ENCODE results near the gene CPTP. TPM values are rescaled to one million over a fixed set of nuclear protein-coding genes. Genes with fewer than 3 reads are reported as not detected.

CPTP gene
- total RNA-seq, 1 experiment from 2014 or later = 22.5 TPM

- DNase-seq (ENCODE audit: low spot score) = no peak
- in situ Hi-C loops (cut with HindIII; ENCODE audit: low sequenced_read_pairs) = no loop called here
These were observed 6.7 kb downstream of the CPTP start, which contains the start of gene TAS1R3 for GRCh38 chr1:1331068-1331965. TSS of gene TAS1R3 (plus strand) at chr1:1331280. CDS start at chr1:1331346, 66 bp downstream.

GRCh38 chr1:1332031-1332755 lies 7.6 kb downstream of the CPTP start:
- no peak for DNase-seq (ENCODE audit: low spot score)

GRCh38 chr1:1332774-1333480 lies 8.3 kb downstream of the CPTP start:
- in situ Hi-C loops (cut with HindIII; ENCODE audit: low sequenced_read_pairs) = no loop called here
- no peak for DNase-seq (ENCODE audit: low spot score)

More at GRCh38 chr1:1332031-1332755, 7.6 kb downstream of the CPTP start:
- in situ Hi-C loops (cut with HindIII; ENCODE audit: low sequenced_read_pairs) = no loop called here

- DNase-seq (ENCODE audit: low spot score) = no peak
- in situ Hi-C loops (cut with HindIII; ENCODE audit: low sequenced_read_pairs) = no loop called here
These were observed 9.1 kb downstream of the CPTP start for GRCh38 chr1:1333551-1334241.

GRCh38 chr1:1334835-1335234 lies 10.2 kb downstream of the CPTP start:
- DNase-seq (ENCODE audit: low spot score) = no peak
- in situ Hi-C loops (cut with HindIII; ENCODE audit: low sequenced_read_pairs) = no loop called here

GRCh38 chr1:1335283-1335682 lies 10.7 kb downstream of the CPTP start:
- DNase-seq (ENCODE audit: low spot score) = no peak
- in situ Hi-C loops (cut with HindIII; ENCODE audit: low sequenced_read_pairs) = no loop called here

GRCh38 chr1:1335792-1336248 lies 11.2 kb downstream of the CPTP start:
- no peak for DNase-seq (ENCODE audit: low spot score)
- in situ Hi-C loops (cut with HindIII; ENCODE audit: low sequenced_read_pairs) = no loop called here

- DNase-seq (ENCODE audit: low spot score) = no peak
- in situ Hi-C loops (cut with HindIII; ENCODE audit: low sequenced_read_pairs) = no loop called here
These were observed 11.8 kb downstream of the CPTP start for GRCh38 chr1:1336446-1336845.

- no peak for DNase-seq (ENCODE audit: low spot score)
- in situ Hi-C loops (cut with HindIII; ENCODE audit: low sequenced_read_pairs) = no loop called here
These were observed 12.6 kb downstream of the CPTP start for GRCh38 chr1:1336931-1337792.

- DNase-seq (ENCODE audit: low spot score) = no peak
These were observed 13.2 kb downstream of the CPTP start for GRCh38 chr1:1337793-1338147.

GRCh38 chr1:1338278-1338677 lies 13.7 kb downstream of the CPTP start:
- no peak for DNase-seq (ENCODE audit: low spot score)
- in situ Hi-C loops (cut with HindIII; ENCODE audit: low sequenced_read_pairs) = no loop called here

More at GRCh38 chr1:1337793-1338147, 13.2 kb downstream of the CPTP start:
- in situ Hi-C loops (cut with HindIII; ENCODE audit: low sequenced_read_pairs) = no loop called here

- no peak for DNase-seq (ENCODE audit: low spot score)
- in situ Hi-C loops (cut with HindIII; ENCODE audit: low sequenced_read_pairs) = no loop called here
These were observed 15.6 kb downstream of the CPTP start for GRCh38 chr1:1340185-1340584.

GRCh38 chr1:1340791-1341548 lies 16.4 kb downstream of the CPTP start:
- DNase-seq (ENCODE audit: low spot score) = no peak
- in situ Hi-C loops (cut with HindIII; ENCODE audit: low sequenced_read_pairs) = no loop called here

GRCh38 chr1:1341549-1342021 lies 17.0 kb downstream of the CPTP start:
- DNase-seq (ENCODE audit: low spot score) = no peak
- in situ Hi-C loops (cut with HindIII; ENCODE audit: low sequenced_read_pairs) = no loop called here

- no peak for DNase-seq (ENCODE audit: low spot score)
- in situ Hi-C loops (cut with HindIII; ENCODE audit: low sequenced_read_pairs) = no loop called here
These were observed 17.5 kb downstream of the CPTP start for GRCh38 chr1:1342061-1342562.

- in situ Hi-C loops (cut with HindIII; ENCODE audit: low sequenced_read_pairs) = no loop called here
- no peak for DNase-seq (ENCODE audit: low spot score)
These were observed 18.0 kb downstream of the CPTP start for GRCh38 chr1:1342584-1343115.

GRCh38 chr1:1343811-1344421 lies 19.3 kb downstream of the CPTP start:
- in situ Hi-C loops (cut with HindIII; ENCODE audit: low sequenced_read_pairs) = no loop called here
- no peak for DNase-seq (ENCODE audit: low spot score)

Data from G401 (cell line).